HG02763 (cell line): ENCODE measurements around the gene GTPBP1.

ENCODE experiments used
- ATAC-seq: cut with Tn5 transposase; IDR thresholded peaks from one replicate; pipeline ENCODE4 v1.9.1; 2021; ENCODE audit warnings: mild to moderate bottlenecking, moderate library complexity; ENCODE audit not compliant: unreplicated experiment

GTPBP1 gene

DNA sequence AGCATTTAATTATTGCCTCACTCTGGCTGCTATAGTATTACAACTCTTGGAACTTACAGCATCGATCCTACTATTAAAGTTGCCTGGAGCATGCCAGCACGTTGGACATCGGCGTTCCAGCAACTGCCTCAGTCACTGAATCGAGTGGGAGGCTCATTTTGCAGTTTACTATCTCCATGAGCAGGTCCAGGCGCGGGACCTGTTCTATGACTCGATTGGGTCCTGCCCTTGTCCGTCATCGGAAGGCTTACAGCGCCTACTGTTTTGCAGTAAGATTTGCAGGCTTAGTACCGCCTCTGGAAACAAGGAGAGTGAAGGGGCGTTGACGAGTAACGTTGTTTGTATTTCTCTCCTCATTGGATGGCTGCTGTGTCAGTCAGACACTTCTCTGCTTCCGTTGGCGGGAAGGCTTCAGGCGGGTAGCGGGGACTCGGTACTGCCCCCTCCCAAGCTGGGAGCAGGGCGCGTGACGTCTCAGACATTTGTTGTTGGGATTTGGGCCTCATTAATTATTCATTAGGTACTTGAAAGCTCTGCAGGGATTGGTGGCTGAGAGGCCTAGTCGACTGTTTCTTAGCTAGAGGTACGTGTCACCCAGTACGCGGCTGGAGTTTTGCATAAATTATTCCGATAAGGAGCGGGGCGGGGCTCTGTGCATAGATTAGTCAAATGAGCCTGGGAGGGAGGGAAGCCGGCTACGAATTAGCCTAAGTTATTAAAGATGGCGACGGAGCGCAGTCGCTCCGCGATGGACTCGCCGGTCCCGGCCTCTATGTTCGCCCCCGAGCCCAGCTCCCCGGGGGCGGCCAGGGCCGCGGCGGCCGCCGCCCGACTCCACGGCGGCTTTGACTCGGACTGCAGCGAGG, at the start of gene GTPBP1:
GTPBP1 (plus strand) TSS at position 710 of the 866 bp plus-strand sequence; CDS start at position 722, 12 bp downstream.
- peak; percentile 71 for ATAC-seq

DNA sequence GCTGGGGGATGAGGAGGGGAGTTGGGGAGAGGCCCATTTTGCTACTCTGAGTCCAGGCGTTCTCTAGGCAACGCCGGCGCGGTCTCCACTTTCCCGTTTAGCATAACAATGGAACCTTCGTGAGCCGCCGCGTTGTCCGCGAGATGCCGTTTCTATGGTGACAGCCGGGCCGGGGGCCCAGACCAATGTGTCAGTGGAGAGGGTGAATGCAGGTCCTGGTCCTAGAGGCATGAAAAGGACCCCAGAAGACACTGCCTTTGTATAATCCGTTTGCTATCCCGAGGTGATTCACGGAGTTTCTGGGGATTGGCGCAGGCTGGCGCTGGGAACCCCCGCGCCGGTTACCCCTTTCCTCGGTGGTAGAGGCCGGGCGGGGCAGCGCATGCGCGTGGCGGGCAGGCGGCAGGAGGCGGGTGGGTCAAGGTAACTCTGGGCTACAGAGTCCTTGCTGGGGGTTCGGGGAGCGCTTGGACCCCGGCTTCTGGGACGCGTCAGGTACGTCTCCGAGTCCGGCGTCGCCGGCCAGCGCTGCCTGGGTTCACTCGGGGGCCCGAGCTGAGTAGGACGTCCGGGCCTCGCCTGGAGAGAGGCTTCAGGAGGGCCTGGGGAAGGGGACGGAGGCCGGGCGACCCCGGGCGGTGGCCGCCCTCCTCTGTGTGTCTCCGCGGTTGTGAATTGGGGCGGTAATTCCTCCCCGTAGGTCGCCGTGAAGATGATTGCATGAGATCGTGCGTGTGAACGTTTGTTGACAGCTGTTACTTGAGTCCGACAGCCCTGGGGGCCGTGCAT, 49.3 kb upstream of the GTPBP1 start, which contains the start of the genes CBY1 and FAM227A:
CBY1 (plus strand) TSS at position 383 of the 789 bp plus-strand sequence. CDS start 11,417 bp downstream, outside the sequence.
FAM227A (minus strand) TSS at position 137 of the 789 bp plus-strand sequence. CDS start 6,224 bp downstream, outside the sequence.
- ATAC-seq = peak; percentile 76

DNA sequence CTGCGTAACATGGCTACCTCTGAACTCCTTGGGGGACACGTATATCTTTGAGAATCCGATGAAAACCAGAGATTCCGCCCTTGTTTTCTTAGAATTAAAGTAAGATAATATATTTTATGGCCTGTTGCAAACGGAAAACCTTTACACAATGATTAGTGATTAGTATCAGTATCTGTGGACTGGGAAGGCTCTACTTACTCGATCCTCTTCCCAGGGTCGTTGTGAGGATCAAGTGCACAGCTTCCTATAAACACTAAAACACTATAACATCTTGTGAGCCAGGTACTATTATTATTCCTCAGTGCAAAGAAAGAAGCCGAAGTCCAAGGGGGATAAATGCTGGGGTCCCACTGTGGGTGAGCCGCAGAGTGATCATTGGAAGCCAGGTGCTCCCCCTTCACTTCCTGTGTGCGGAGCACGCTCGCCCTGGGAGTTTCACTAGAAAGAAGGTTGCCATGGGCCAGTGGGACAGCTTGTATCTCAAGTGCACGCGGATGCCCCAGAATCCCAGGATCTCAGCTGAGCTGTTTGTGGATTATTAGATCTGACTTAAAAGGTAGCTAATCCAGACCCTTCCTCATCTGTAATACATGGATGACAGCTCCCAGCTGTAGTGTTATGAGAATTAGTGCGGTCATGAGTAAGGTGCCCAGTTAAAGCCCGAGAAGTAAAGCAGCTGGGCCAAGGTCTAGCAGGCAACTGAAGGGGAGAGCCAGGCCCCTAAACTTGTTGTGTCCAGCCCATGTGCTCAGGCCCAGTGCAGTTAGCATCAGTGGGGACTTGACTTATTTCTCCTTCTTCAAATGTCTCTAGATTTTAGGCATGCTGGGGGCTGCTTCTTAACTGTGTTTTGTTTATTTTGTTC, 48.5 kb upstream of the GTPBP1 start:
- ATAC-seq = peak; percentile 31

DNA sequence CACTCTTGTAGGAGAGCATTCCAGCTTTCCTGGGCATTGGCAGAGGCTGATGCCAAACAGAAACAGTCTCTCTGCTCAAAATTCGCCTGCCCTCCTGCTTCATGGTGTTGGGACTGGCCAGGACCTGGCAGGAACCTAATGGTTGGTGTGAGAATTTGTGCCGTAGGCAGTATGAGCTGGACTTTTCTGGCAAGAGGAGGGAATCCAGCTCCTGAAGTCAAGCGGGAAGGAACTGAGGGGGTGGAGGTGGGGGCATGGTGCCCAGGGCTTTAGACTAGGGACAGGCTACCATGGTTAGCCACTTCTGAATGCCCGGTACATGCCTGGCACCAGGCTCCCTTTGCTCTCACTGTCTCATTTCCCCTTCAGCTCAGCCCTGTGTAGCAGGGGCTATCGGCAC, 30.9 kb upstream of the GTPBP1 start:
- ATAC-seq = no peak

DNA sequence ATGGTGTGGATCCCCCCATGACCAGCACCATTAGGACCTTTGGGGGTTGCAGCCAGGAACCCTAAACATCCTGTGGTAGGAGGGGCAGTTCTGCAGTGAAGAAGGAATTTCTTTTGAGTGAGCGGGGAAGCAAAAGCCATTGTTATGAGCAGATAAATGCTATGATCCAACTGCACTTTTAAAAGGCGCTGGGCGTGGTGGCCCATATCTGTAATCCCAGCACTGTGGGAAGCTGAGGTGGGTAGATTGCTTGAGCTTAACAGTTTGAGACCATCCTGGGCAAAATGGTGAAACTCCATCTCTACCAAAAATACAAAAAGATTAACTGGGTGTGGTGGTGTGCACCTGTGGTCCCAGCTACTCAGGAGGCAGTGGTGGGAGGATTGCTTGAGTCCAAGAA, 29.9 kb upstream of the GTPBP1 start:
- no peak for ATAC-seq

DNA sequence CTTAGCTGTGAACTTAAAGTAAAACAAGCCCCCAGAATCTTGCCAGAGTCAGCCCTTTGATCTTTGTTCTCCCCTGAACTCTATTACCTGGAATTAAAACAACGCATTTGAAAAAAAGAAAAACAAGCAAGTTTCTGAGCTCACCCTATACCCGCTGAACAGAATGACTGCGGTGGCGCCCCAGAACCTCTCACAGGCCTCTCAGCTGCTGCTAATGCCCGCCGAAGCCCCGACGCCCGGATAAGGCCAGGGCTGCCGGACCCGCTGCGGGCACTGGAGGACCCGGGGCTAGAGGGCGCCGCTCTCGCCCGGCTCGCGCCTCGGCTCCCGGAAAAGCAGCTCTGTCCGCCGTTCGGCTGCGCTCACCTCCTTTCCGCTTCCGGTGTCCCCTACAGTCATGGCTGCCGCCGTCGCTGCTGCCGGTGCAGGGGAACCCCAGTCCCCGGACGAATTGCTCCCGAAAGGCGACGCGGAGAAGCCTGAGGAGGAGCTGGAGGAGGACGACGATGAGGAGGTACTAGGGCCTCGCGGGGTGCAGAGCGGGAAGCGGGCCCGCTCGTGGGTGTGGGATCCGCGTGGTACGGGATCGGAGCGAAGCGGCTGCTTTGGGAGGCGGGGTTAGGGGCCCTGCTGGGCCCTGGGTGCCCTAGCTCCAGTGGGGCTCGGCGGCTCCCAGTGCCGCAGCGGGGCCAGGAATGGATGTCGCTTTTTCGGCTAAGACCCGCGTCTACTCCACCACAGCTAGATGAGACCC, 24.0 kb upstream of the GTPBP1 start, which contains the start of gene TOMM22:
TOMM22 (plus strand) TSS at position 376 of the 754 bp plus-strand sequence; CDS start at position 398, 22 bp downstream.
- peak; percentile 91 for ATAC-seq

DNA sequence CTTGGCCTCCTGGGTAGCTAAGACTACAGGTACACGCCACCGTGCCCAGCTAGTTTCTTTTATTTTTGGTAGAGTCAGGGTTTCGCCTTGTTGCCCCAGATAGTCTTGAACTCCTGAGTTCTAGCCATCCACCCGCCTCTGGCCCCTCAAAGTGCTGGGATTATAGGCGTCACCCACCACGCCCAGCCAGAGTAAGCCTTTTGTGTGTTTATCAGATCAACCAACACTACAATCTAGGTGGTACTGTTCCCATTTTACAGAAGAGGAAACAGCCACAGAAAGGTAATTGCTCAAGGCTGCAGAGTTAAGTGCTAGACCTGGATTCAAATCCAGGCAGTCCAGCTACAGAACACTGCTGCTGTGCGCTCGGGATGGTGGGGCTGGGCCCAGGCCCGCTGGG, 20.8 kb upstream of the GTPBP1 start:
- no peak for ATAC-seq

DNA sequence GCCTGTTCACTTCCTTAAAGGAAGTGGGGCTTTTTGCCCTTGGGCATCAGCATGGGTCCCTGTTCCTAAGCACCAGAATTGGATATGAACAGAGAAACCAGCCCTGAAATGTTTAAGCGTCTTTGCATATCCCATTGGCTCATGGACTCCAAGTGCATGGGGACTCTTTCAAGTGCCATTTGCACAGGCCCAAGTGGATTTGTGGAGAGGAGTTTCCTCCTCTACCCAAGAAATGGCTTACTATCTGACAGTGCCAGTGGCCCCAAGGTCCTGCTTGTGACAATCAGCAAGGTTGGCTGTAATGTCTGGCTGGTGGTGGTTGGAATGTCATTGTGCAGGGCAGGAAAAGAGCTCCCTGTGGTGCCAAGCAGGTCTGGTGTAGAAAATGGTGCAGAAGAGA, 20.0 kb upstream of the GTPBP1 start:
- ATAC-seq = no peak

DNA sequence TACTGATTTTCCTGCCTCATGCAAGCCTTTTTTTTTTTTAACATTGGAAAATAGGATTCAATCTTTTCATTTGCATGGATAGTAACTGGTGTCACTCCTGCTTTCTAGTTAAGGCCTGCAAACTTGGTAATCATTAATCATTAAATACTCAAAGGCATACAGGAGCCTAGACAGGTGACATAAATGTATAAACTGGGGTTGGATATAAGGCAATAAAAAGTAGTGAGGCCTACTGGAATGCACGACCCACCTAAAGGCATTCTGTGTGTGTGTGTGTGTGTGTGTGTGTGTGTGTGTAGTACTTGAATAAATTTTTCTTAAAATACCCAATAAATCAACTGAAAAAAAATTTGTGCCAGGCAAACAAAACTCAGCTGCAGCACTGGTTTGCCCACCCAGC, 16.1 kb upstream of the GTPBP1 start:
- no peak for ATAC-seq

DNA sequence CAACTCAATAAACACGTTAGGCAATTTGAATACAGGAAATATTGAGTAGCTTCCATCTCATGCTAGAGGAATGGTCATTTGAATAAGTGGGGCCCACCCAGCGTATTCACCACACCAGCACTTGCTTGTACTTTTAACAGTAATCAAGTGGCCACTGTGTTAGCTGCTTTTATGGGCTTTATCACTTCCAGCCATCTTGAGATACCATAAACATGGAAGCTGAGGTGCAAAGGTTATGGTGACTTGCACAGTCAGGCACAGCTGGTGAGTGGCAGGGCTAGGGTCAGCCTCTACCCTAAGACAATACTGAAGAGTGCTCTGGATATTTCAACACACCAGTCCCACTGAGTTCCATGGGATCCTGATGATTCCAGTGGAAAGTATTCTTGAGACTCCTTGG, 11.7 kb upstream of the GTPBP1 start:
- ATAC-seq = no peak

DNA sequence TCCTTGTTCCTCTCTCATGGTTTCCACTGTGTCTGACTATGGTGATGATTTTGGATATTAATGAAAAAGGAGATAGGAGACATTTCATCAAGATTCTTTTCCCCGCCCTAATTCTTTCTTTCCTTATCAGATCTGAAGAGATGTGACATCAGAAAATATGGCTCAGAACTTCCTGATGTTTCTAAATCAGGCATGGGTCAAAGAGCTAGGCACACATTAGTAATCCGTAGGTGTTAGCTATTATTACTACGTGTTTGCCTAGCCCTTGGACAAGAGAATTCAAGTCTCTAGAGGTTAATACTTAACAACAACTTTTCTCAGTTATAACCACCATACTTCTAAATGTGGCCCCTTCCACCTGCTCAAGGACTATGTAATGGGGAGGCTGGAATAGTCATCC, 10.8 kb upstream of the GTPBP1 start:
- ATAC-seq = no peak

DNA sequence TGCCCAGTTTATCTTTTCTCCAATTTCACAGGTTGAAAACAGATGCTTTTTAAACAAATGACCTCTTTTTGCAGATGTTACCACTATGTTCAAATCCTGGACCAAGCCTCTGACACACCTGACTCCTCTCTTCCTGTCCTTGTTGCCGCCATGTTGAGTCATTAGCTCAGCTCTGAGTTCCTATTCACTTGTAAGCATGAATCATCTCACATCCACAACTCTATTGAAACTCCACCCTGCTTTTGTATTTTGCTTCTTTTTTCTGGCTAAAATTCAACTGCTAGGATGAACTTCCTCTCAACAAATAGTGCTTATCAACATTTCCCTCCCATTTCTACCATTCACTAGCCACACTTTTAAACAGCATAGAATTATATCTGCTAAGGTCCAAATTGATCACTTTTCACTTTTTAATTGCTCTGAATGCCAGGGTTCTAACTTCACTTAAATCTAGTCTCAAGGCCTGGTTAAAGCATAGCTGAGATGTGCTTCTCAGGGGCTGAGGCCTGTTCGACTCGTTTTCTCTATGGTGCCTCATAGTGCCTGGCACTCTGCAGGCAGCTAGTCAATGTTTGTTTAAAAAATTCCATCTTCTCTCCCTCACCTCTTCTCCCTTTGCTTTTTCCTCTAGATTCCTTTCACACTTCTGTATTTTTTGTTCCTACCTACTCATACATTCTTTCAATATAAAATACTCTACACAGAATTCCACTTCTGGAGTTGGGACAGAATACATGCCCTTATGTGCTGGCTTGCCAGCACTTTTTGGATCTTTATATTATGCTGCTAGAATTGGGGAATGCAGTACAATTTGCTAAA, 8.9 kb upstream of the GTPBP1 start:
- ATAC-seq = no peak

DNA sequence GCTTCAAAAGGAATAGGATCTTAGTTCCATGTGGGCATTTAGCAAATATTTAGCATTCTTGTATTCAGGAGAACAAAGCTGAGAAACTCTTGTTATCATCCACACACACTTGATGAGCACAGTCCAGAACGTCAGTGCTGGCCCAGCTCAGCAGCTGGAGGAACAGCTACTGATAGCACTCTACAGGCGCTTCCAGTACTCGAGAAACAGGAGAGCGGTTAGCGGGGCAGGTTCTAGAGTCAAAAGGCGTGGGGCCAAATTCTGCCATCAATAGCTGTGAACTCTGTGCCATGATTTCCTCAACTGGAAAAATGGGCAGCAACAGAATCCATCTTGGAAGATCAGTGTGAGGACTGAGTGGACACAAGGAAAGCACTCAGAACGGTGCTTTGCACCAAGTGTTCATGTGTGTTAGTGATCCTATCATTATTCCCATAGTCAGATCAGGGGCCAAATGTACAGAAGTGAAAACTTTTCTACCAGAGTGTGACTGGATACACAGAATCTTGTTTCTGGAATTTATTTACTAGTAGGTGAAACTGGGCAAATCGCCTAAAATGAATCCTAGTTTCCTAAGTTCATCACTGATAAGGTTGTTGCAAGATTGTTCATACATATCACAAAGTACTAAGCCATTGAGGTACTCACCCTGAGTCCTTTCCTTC, 8.2 kb upstream of the GTPBP1 start:
- ATAC-seq = no peak

DNA sequence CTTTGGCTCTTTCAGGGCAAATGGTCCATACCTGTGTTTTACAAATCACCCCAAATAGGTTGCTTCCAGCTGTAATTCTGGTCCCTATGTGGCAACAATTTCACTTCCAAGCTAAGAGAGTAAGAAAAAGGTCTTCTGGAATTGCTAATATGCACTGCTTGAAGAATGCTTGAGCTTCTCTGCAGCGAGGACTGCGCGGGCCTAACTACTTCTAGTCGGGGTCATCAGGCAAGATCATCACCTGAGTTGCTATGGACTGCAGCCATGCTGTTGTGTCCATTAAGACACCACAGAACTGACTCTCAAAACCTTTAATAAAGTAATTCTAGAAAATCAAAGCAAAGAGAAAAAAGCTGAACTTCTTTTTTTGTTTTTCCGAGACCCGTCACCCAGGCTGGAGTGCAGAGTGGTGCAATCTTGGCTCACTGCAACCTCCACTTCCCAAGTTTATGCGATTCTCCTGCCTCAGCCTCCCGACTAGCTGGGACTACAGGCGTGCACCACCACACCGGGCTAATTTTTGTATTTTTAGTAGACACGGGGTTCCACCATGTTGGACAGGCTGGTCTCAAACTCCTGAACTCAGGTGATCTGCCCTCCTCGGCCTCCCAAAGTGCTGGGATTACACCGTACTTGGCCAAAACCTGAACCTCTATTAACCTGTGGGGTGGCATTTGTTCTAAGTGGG, 7.2 kb upstream of the GTPBP1 start:
- ATAC-seq = no peak

DNA sequence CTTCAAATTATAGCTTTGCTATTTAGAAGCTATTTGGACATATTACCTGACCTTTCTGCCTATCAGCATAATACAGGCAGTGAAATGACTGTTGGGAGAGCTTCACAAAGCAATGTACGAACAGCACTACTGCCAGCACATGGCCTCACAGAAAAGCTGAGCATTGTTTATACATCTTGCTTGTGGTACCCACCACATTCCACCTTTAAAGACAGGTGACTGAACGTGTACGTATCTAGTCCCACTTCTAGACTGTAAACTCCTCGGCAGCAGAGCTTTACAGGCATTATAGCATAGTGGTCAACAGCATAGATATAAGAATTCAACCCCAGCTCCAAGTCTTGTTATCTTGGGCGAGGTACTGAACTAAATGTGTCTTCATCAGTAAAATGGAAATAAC, 6.6 kb upstream of the GTPBP1 start:
- no peak for ATAC-seq

DNA sequence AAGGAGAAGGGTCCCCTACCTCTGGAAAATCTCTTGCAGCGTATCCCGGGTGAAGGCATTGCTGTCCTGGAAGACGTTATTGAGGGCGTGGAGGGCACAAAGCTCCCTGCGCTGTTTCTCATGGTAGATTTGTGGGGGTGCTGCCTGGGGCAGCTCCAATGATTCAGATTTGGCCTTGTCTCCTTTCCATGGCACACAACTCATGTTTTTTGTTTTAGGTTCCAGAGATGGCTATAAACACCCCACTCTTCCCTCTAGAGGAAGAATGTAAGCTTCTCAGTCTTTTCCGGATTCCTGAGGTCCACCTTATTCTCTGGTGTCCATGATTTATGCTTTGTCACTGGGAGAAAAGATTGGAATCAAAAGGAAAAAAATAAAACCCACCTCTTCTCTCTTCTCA, 6.0 kb upstream of the GTPBP1 start:
- no peak for ATAC-seq

DNA sequence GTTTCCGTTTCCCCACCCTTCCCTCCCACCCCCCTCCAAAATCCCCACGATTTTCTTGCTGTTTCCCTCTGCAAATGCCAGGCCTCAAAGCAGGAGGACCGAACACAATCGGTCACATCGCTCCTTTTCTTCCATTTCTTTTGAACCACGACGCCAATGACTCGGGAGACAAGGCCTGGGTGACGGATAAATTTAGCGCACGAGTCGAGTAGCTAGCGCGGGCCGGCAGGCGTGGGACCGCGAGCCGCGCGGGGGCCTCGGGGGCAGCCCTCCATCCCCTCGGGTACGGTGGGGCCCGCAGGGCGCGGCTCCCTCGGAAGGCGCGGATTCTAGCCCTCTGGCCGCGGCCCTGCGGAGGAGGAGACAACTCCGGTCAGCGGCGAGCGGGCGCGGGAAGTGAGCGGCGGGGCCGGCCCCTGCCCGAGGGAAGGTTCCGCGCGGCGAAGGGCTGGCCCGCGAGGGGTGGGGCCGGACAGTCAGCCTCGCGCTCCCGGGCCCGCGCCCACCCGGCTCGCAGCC, 5.4 kb upstream of the GTPBP1 start:
- ATAC-seq = no peak
